NCI-H2196 (cell line): ENCODE results near the gene MAOA.

Experiments
- DNase-seq: peaks from one replicate; lab custom pipeline; 2025; ENCODE audit not compliant: unreplicated experiment; lab: John Stamatoyannopoulos, UW

The MAOA gene

DNA sequence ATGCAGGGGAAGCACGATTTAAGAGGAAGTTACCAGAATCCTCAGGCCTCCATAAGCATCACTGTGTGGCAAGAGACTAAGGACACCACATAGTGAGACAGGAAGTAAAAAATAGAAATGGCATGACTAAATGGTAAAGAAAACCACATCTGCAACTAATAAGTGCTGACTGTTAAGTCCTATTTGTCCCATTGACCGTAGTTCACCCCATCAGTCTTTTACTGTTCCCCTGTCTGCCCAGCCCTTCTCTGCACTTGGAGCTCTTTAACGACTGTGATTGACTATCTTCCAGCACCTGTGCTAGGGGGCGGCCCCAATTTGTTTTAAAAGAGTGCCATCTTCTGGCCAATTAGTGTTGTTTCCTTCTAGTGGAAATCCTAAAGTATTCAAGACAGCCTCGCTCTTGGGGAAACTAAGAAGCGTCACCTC is 94.2 kb downstream of the MAOA start:
- peak; percentile 28 for DNase-seq

GRCh38 chrX:43753637-43754036 is 97.5 kb downstream of the MAOA start:
- DNase-seq: no peak

GRCh38 chrX:43756076-43756475 is 100.0 kb downstream of the MAOA start:
- no peak for DNase-seq

DNA sequence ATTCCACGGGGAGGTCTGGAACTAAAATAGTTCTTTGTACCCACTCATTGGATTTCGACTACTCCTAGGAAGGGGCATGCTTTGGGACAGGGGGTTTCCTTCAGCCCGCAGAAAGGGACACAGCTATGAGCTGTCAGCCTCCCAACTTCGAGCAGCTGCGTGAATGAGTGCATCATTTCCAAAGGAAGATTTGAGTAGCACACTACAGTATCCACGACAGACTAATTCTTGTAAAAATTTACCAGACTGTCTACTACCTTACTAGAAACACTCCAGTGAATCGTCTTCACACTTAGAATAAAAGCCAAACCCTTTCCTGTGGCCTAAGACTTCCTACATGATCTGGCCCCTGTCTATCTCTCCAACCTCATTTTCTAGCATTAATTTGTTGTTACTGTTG is 101.9 kb downstream of the MAOA start:
- DNase-seq: no peak

DNA sequence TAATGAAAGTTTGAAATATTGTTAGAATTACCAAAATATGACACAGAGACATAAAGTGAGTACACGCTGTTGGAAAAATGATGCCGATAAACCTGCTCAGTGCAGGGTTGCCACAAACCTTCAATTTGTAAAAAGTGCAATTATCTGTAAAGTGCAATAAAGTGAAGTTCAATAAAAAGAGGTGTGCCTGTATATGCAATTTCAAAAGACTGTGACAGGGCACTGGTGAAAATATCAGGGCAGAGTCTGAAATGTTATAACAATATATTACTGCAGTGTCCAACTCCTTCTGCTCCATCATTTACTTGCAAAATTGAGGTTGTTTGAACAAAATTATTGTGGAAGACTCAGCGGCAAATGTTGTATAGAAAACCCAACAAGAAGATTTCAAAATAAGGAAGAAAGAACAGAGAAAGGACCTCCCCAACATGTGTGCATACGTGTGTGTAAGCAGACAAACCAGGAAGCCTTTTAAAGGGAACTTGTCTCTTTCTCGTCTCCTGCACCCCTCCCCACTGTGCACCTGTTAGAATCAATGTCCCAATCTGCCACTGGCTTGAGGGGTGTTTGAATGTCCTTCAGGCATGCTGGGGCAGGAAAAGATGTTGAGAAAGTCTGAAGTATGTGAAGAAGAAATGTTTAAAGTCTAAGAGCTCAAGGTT is 130.0 kb downstream of the MAOA start:
- DNase-seq: no peak
